HG02763 (cell line): ENCODE measurements around the gene HEYL.
"Not testable (repeated sequence)": the region's sequence is repeated elsewhere in the genome, so short reads cannot be mapped to it uniquely, and the experiment has no call there.

Experiments
- ATAC-seq: cut with Tn5 transposase; IDR thresholded peaks from one replicate; pipeline ENCODE4 v1.9.1; 2021; ENCODE audit warnings: mild to moderate bottlenecking, moderate library complexity; ENCODE audit not compliant: unreplicated experiment

Gene HEYL

DNA sequence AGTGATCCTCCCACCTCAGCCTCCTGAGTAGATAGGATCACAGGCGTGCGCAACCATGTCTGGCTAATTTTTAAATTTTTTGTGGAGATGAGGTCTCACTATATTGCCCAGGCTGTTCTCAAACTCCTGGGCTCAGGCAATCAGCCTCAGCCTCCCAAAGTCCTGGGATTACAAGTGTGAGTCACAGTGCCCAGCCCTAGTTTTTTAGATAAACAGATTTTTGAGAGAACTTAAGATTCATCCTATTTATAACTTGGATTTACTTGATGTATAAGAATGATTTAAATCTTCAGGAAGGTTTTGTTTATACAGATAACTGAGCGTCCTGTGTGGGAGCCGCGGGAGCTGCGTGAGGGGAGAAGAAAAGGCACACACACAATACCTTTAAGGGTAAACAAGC lies 26.2 kb downstream of the HEYL start:
- no peak for ATAC-seq

DNA sequence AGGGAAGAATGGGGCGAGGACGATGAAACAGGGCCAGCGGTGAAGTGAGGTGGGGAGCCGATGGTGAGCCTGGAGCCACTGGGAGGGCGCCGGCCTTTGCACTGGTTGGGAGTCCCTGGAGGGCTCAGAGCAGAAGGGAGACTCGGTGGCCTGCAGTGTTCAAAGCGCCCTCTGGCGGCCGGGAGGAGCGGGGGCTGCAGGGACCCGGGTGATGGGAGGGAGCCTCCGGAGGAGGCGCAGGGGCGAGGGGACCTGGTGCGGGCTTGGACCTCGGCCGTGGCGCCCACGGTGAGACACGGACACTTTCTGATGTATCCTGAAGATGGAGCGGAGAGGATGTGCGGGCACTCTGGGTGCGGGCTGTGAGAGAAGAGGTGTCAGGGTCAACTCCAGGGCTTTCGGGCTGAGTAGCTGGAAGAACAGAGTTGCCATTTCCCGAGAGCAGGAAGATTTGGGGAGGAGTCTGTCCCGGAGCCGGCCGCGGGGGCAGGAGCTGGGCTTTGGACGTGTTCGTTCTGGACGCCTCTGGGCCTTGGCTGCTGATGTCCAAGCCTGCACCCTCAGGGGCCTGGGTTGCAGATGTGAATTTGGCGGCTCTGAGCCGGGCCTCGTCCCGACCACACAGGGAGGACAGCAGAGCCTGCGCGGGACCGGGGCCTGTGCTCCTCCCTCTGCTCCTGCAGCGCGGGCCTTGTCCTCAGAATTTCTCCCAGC lies 29.7 kb downstream of the HEYL start:
- no peak for ATAC-seq

DNA sequence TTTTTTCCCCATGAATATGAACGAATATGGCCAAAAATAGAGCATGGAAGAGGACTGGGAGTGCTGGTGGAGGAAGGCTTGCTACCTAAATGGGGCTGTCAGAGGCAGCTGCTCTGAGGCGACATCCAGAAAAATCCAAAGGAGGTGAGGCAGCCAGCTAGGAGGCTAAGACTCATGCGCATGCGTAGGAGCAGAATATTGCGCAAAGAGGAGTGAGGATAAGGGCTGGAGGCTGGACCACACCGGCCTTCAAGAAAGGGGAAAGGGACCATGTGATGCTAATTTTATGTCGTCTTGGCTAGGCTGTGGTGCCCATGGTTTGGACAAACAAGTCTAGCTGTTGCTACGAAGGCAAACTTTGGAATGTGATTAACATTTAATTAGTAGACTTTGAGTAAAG lies 30.5 kb downstream of the HEYL start:
- no peak for ATAC-seq

DNA sequence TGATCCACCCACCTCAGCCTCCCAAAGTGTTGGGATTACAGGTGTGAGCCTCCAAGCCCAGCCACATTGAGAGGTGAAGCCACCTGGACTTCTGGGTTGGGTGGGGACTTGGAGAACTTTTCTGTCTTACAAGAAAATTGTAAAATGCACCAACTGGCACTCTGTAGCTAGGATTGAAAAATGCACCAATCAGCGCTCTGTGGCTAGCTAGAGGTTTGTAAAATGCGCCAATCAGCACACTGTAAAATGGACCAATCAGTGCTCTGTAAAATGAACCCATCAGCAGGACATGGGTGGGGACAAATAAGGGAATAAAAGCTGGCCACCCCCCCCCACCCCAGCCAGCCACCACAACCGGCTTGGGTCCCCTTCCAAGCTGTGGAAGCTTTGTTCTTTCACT lies 35.8 kb downstream of the HEYL start:
- not testable (repeated sequence) for ATAC-seq

DNA sequence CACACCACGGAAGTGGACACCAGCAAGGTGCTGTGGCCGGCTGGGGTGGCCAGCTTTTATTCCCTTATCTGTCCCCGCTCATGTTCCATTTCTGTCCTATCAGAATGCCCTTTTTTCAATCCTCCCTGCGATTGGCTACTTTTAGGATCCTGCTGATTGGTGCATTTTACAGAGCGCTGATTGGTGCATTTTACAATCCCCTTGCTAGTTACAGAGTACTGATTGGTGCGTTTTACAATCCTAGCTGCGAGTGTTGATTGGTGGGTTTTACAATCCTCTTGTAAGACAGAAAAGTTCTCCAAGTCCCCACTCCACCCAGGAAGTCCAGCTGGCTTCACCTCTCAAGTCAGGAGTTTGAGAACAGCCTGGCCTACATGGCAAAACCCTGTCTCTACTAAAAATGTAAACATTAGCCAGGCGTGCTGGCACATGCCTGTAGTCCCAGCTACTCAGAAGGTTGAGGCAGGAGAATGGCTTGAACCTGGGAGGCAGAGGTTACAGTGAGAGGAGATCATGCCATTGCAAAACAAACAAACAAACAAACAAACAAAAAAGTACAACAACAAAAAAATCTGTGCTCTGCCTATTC lies 37.7 kb downstream of the HEYL start:
- not testable (repeated sequence) for ATAC-seq

DNA sequence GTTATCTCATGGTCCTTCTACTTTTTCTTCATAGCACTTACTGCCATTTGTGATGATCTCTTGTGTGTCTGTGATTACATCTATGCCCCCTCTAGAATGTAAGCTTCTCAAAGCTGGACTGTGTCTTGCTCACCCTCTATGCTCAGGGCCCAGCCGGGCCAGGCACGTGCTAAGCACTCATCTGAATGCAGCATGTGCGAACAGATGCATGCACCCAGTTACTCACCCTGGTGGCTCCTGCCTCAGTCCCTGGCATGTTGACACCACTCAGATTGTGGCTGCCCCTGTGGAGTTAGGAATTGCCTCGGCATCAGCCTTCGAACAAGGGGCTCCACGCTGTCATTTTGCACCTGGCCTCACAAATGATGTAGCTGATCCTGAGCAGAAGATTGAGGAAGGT lies 43.3 kb downstream of the HEYL start:
- no peak for ATAC-seq

DNA sequence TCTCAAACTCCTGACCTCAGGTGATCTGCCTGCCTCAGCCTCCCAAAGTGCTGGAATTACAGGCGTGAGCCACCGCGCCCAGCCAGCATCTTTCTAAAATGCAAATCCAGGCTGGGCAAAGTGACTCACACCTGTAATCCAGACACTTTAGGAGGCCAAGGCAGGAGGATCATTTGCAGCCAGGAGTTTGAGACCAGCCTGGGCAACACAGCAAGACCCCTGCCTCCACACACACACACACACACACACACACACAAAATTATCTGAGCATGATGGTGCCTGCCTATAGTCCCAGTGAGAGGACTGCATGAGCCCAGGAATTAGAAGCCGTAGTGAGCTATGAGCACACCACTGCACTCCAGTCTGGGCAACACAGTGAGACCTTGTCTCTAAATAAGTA lies 46.1 kb downstream of the HEYL start:
- no peak for ATAC-seq

DNA sequence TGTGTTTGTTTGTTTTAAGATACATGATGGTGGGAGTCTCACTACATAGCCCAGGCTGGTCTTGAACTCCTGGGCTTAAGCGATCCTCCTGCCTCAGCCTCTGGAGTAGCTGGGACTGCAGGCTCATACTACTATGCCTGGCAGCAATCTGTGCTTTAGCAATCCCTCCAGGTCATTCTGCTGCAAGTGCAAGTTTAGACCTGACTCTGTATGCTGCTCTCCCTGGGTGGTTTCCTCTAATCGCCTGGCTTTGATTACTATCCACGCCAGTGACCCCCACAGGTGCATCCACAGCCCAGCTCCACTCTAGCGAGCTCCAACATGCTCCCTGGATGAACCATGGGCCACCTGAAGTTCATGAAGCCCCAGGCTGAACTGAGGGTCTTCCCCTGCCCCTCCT lies 47.4 kb downstream of the HEYL start:
- no peak for ATAC-seq

DNA sequence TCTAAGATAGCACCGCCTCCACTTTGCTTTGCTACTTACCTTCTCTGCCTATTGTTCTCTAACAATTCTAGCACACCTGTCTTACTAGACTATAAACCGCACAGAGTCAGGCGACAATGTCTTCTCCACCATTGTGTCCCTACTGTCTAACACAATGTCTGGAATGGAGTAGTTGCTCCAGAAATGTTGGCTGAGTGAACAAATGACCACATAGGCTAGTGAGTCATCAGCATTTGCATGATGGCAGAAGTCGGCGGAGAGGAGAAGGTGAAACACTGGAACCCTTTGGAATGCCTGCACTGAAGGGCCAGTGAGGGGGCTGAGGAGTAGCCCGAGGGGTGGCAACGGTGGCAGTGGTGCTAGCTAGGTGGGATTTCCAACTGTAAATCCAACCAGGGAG lies 48.9 kb downstream of the HEYL start:
- ATAC-seq, result no peak

DNA sequence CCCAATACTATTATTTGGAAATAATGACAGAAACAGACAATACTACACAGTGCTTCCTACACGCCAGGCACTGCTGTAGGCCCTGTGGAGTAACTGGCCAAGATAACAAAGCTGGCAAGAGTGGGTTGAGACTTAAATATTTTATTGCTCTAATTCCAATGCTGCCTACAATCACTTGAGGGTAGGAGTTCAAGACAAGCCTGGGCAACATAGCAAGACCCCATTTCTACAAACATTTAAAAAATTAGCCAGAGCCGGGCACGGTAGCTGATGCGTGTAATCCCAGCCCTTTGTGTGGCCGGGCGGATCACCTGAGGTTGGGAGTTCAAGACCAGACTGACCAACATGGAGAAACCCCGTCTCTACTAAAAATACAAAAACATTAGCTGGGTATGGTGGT lies 53.5 kb downstream of the HEYL start:
- ATAC-seq, result no peak

DNA sequence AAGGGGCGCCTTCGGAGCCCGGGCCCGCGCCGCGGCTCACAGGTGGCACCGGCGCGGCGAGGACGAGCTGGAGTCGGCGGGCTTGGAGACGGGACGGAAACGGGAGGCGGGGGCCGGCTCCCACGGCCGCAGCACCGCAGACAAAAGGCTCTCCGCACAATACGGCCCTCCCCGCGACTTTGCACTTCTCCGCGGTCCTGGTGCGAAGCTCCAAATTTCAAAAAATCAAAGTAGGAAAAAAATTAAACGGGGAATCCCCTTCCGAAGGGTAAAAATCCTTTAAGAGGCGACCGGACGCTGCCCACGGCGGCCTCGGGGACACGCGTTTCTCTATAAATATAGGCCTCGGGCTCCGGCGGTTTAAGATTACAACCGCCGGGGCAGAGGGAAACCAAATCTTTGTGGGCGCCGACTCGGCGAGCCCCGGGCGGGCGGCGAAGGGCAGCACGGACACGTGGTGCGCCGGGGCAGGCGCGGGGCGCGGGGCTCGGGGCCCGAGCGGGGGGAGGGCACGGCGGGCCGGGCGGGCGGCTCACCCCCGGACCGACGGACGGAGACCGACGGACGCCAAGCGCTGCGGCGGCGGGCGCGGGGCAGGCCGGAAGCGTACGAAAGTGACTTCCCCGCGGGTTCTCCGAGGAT lies 63.3 kb downstream of the HEYL start:
- ATAC-seq, result peak; percentile 48

DNA sequence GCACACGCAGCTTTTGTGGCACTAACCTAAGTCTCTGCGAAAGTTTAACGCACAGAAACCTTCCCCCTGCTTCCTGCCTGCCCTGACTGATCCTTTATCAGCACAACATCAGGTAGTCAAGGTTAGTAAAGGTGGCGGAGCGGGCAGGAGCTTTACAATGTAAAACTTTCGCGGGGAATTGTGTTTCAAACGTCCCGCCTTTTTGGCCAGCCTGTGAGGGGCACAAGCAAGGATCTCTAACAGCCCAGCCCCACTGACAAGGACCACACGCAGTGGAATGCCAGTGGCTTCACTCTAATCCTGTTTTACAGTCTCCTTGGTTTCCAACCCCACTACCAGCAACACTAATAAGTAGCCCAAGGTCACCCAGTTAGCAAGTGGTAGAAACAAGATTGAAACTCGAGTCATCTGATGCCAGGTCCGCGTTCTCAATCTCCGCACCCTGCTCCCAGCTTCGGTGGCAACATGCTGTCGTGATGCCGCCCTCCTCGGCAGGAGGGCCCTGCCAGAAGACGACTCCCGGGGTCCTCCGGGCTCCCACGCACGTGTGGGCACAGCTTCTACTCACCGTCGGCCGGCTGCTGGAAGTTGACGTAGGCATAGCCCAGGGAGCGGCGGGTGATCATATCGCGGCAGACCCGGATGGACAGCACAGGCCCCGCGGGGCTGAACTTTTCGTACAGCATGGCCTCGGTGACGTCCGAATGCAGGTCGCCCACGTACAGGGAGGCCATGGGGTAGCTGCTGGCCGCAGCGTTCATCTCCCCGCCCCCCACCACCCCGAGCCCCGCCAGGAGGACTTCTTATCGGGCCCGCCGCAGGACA lies 64.0 kb downstream of the HEYL start:
- no peak for ATAC-seq

DNA sequence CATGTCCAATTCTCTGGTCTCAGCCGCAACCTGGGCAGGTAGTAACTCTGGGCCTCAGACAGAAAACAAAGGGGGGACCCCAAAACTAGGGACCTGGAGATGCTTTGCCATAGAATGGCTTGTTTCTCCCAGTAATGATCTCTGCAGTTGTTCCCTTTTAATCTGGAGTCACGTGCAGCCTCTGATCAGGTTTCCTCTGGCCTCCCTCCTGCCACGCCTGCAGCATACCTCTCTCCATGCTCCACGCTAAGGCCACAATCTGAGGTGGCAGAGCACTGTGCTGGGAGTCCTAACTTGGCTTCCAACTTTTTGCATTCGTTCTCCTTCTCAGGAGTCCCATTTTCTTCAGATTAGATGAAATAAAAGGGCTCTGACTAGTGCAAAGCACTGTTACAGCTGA lies 64.8 kb downstream of the HEYL start:
- no peak for ATAC-seq
